Right lobe of liver (tissue), 4 donors: ENCODE data around the gene NEK4.

ENCODE experiments used
- POLR2A ChIP-seq: fragments of 450-650 bp; IDR thresholded peaks from one replicate; pipeline ENCODE4 v1.6.1; 2017; ENCODE audit warnings: antibody characterized with exemption, mild to moderate bottlenecking
- TF ChIP-seq, protein P1 (sequence below), 4 donors: fragments of 200-600 bp in 3 of 4; fragments of 450-650 bp in 1 of 4; IDR thresholded peaks; one replicate each; pipeline versions ENCODE4 v1.5.1 to v1.8.0; 2016 to 2022; ENCODE audit warnings: antibody characterized with exemption in 4 of 4, mild to moderate bottlenecking in 2 of 4
- donor health status: DM: no; HTN: no; CAD: no.
- donor health status: DM: no; HTN: no; CAD: no.
- donor health status: DM: no; HTN: yes; CAD: no.

DNA sequence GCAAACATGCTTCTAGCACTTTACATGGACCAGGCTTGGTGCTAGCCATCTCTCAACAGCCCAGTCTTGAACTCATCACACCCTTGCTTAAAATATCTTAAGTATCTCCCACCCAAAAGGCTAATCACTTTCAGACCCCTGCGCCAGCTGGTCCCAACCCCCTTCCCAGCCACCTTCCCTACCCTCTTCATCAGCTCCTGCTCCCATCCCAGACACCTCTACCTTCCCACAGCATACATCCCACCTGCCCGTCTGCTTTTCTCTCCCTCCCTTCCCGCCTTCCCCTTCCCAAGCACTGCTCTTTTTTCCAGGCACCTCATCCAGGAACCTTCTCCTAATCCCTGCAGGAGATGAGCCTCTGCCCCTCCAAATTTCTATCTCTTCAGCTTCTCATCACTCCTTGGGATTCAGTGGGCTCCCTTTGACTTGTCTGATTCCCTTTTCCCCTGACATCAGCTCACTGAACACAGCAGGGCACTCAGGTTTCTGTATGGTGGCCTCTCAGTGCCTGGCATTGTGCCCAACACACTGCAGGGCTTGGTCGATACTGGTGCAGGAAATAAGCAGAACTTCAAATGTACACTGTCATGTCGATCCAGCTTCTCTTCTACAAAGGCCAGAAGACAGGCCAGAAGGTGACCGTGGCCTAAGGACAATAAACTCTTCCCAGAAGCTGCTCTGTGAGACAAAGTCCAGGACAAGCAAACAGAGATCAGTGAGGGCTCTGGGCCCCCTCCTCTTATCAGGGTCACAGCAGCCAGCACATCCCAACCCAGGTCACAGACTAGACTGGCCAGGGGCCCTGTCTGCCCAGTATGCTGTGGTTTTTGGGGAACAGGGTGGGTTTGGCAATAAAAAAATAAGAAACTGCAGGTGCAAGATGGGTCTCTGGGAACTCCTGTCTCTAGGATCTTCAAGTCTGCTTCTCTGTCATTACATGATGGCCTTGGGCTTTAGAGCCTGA is 4.4 kb upstream of the NEK4 start:
- TF ChIP-seq, protein P1, sequence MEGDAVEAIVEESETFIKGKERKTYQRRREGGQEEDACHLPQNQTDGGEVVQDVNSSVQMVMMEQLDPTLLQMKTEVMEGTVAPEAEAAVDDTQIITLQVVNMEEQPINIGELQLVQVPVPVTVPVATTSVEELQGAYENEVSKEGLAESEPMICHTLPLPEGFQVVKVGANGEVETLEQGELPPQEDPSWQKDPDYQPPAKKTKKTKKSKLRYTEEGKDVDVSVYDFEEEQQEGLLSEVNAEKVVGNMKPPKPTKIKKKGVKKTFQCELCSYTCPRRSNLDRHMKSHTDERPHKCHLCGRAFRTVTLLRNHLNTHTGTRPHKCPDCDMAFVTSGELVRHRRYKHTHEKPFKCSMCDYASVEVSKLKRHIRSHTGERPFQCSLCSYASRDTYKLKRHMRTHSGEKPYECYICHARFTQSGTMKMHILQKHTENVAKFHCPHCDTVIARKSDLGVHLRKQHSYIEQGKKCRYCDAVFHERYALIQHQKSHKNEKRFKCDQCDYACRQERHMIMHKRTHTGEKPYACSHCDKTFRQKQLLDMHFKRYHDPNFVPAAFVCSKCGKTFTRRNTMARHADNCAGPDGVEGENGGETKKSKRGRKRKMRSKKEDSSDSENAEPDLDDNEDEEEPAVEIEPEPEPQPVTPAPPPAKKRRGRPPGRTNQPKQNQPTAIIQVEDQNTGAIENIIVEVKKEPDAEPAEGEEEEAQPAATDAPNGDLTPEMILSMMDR (IDR thresholded peaks at IDR 0.05): no peak
- TF ChIP-seq POLR2A: peak; percentile 13
